Measurements from ENCODE around the gene NHLRC3. TPM values are rescaled to one million over a fixed set of nuclear protein-coding genes. Genes with fewer than 3 reads are reported as not detected.
A peak's percentile ranks its signal among the peaks of the same experiment; 100 is the strongest.

NHLRC3 gene
- total and polyA plus RNA-seq, 2 donors (not counting 1 experiment from before 2014, with no cell fraction given): 9.8 to 24.3 TPM

DNA sequence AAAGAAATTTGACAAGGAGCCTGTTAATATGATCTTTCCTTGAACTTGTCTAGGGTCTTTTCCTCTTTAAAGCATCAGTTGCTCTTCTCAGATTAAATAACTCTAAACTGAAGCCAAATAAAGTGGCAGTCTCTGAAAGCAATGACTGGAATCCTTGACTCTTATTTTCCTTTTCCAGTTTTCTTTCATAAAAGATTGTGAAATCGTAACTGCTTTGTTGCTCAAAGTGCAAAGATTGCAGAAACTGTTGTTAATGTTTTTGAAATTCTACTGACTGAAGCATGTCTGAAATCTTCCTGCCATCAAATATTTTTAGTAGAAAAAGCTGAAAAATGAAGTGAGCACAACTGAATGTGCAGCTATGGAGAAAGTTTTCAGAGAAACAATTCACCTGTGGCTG, 1.9 kb downstream of the NHLRC3 start:
- Histone ChIP-seq H3K9ac (ENCODE audit: insufficient read depth, low read length) (no peak overlapping the region), H3K4me3 (replicated peaks in 1 of 4; ENCODE audit: control extremely low read depth in 1 of 4, insufficient read depth in 1 of 4, low read depth in 3 of 4, low read length in 4 of 4) (peak overlapping the region in 1 of 4 experiments; percentile 23), H3K27ac (ENCODE audit: insufficient read depth, low read length) (no peak overlapping the region), H3K4me2 (ENCODE audit: extremely low read depth, insufficient read depth, low read length) (no peak overlapping the region), H2AFZ (ENCODE audit: low read length) (no peak overlapping the region), H3K4me1 (ENCODE audit: control insufficient read depth, extremely low read depth, insufficient read depth, low read length) (no peaks in the 10 kb centered on the region), H3K36me3 (ENCODE audit: control insufficient read depth, insufficient read depth, low read length) (no peaks in the 10 kb centered on the region), H3K27me3 (ENCODE audit: control insufficient read depth, insufficient read depth, low read length) (no peaks in the 10 kb centered on the region), H3K79me2 (ENCODE audit: control insufficient read depth, insufficient read depth, low read length) (peaks cover 29% of the 10 kb centered on the region), H3K9me3 (ENCODE audit: control insufficient read depth, insufficient read depth, low read depth, low read length) (no peaks in the 10 kb centered on the region), H4K20me1 (ENCODE audit: control insufficient read depth, extremely low read depth, insufficient read depth, low read length) (no peaks in the 10 kb centered on the region)
- peak in 1 of 2 donors; percentile 6 for DNase-seq (ENCODE audit: low read depth in 2 of 2)
- TF ChIP-seq, protein P1, sequence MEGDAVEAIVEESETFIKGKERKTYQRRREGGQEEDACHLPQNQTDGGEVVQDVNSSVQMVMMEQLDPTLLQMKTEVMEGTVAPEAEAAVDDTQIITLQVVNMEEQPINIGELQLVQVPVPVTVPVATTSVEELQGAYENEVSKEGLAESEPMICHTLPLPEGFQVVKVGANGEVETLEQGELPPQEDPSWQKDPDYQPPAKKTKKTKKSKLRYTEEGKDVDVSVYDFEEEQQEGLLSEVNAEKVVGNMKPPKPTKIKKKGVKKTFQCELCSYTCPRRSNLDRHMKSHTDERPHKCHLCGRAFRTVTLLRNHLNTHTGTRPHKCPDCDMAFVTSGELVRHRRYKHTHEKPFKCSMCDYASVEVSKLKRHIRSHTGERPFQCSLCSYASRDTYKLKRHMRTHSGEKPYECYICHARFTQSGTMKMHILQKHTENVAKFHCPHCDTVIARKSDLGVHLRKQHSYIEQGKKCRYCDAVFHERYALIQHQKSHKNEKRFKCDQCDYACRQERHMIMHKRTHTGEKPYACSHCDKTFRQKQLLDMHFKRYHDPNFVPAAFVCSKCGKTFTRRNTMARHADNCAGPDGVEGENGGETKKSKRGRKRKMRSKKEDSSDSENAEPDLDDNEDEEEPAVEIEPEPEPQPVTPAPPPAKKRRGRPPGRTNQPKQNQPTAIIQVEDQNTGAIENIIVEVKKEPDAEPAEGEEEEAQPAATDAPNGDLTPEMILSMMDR (conservative IDR thresholded peaks at IDR 0.05 in 1 of 2, IDR thresholded peaks at IDR 0.05 in 1 of 2; ENCODE audit: low read depth in 1 of 2, low read length in 2 of 2): no peak
- no peak for TF ChIP-seq EZH2 (IDR thresholded peaks at IDR 0.05; ENCODE audit: low read length, missing control alignments)

DNA sequence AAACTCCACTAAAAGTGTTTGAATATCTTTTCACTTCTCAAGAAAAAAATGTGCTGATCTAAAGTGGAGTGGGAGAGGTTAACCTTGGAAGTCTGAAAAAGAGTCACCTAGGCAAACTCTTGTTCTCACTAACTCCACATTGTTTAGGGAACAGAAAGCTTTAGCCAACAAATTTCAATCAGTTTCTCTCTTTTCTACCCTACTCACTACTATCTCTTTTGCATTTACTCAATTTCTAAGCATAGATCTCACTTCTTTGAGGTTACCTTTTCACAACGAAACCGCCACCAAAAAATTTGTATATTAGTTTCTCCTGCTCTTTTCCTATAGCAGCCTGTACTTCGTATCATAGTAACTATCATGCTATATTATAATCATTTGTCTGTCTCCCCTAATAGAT, 6.3 kb downstream of the NHLRC3 start:
- Histone ChIP-seq H3K4me1 (ENCODE audit: control insufficient read depth, extremely low read depth, insufficient read depth, low read length) (no peaks in the 10 kb centered on the region), H3K27ac (ENCODE audit: insufficient read depth, low read length) (no peak overlapping the region), H2AFZ (ENCODE audit: low read length) (no peak overlapping the region), H3K27me3 (ENCODE audit: control insufficient read depth, insufficient read depth, low read length) (no peaks in the 10 kb centered on the region), H3K4me2 (ENCODE audit: extremely low read depth, insufficient read depth, low read length) (no peak overlapping the region), H3K36me3 (ENCODE audit: control insufficient read depth, insufficient read depth, low read length) (no peaks in the 10 kb centered on the region), H3K9ac (ENCODE audit: insufficient read depth, low read length) (no peak overlapping the region), H3K4me3 (replicated peaks in 1 of 4; ENCODE audit: control extremely low read depth in 1 of 4, insufficient read depth in 1 of 4, low read depth in 3 of 4, low read length in 4 of 4) (no peak overlapping the region), H4K20me1 (ENCODE audit: control insufficient read depth, extremely low read depth, insufficient read depth, low read length) (no peaks in the 10 kb centered on the region), H3K79me2 (ENCODE audit: control insufficient read depth, insufficient read depth, low read length) (no peaks in the 10 kb centered on the region), H3K9me3 (ENCODE audit: control insufficient read depth, insufficient read depth, low read depth, low read length) (no peaks in the 10 kb centered on the region)
- DNase-seq (ENCODE audit: low read depth in 2 of 2): no peak
- TF ChIP-seq, protein P1 (conservative IDR thresholded peaks at IDR 0.05 in 1 of 2, IDR thresholded peaks at IDR 0.05 in 1 of 2; ENCODE audit: low read depth in 1 of 2, low read length in 2 of 2): no peak
- no peak for TF ChIP-seq EZH2 (IDR thresholded peaks at IDR 0.05; ENCODE audit: low read length, missing control alignments)

DNA sequence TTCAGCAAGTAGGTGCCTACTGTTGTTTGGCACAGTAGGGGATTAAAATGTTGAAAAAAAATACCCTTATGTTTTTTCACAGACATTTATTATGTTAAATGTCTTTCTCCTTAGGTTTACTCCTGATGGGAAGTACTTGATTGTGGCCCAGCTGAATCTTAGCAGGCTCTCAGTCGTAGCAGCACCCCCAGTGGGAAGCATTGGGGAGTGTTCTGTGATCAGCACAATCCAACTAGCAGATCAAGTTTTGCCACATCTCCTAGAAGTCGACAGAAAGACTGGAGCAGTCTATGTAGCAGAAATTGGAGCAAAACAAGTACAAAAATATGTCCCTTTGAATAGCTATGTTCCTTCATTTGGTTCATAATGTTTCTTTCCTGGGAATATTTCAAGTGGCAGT, 9.3 kb downstream of the NHLRC3 start:
- Histone ChIP-seq H3K4me2 (ENCODE audit: extremely low read depth, insufficient read depth, low read length) (no peak overlapping the region), H3K27ac (ENCODE audit: insufficient read depth, low read length) (no peak overlapping the region), H3K4me1 (ENCODE audit: control insufficient read depth, extremely low read depth, insufficient read depth, low read length) (no peaks in the 10 kb centered on the region), H2AFZ (ENCODE audit: low read length) (no peak overlapping the region), H4K20me1 (ENCODE audit: control insufficient read depth, extremely low read depth, insufficient read depth, low read length) (no peaks in the 10 kb centered on the region), H3K79me2 (ENCODE audit: control insufficient read depth, insufficient read depth, low read length) (no peaks in the 10 kb centered on the region), H3K36me3 (ENCODE audit: control insufficient read depth, insufficient read depth, low read length) (no peaks in the 10 kb centered on the region), H3K4me3 (replicated peaks in 1 of 4; ENCODE audit: control extremely low read depth in 1 of 4, insufficient read depth in 1 of 4, low read depth in 3 of 4, low read length in 4 of 4) (no peak overlapping the region), H3K27me3 (ENCODE audit: control insufficient read depth, insufficient read depth, low read length) (no peaks in the 10 kb centered on the region), H3K9me3 (ENCODE audit: control insufficient read depth, insufficient read depth, low read depth, low read length) (no peaks in the 10 kb centered on the region), H3K9ac (ENCODE audit: insufficient read depth, low read length) (no peak overlapping the region)
- DNase-seq (ENCODE audit: low read depth in 2 of 2): no peak
- no peak for TF ChIP-seq EZH2 (IDR thresholded peaks at IDR 0.05; ENCODE audit: low read length, missing control alignments)
- TF ChIP-seq, protein P1 (conservative IDR thresholded peaks at IDR 0.05 in 1 of 2, IDR thresholded peaks at IDR 0.05 in 1 of 2; ENCODE audit: low read depth in 1 of 2, low read length in 2 of 2): peak in 1 of 2 donors; percentile 9

All from fibroblast of lung (primary cell).